Right atrium auricular region (tissue), 2 donors: ENCODE results near the gene TLL1. TPM values are rescaled to one million over a fixed set of nuclear protein-coding genes. Genes with fewer than 3 reads are reported as not detected.

Source experiments
- DNase-seq: peaks from one replicate; pipeline ENCODE4 v3.0.0-alpha.2; 2019; ENCODE audit warnings: low spot score
- H3K27ac ChIP-seq, 2 donors: fragments of 200-600 bp; sonication (generic); 1 replicate in 1 of 2; 2 replicates in 1 of 2; pipeline ENCODE4 v1.5.1; 2016 to 2019
- H3K27me3 ChIP-seq, 2 donors: fragments of 200-600 bp; sonication (generic); one replicate each; pipeline versions ENCODE4 v1.5.1 to v1.6.0; 2017 to 2019
- H3K36me3 ChIP-seq: fragments of 200-600 bp; sonication (generic); one replicate; pipeline ENCODE4 v1.5.1; 2016
- H3K4me1 ChIP-seq, 2 donors: fragments of 200-600 bp; sonication (generic); one replicate each; pipeline versions ENCODE4 v1.5.1 to v1.6.0; 2017 to 2019
- H3K4me3 ChIP-seq, 2 donors: fragments of 200-600 bp; sonication (generic); 1 replicate in 1 of 2; 2 replicates in 1 of 2; pipeline ENCODE4 v1.5.1; 2017 to 2019; ENCODE audit warnings: mild to moderate bottlenecking in 1 of 2, moderate library complexity in 1 of 2
- H3K9me3 ChIP-seq, 2 donors: fragments of 200-600 bp; sonication (generic); one replicate each; pipeline ENCODE4 v1.5.1; 2019
- CTCF ChIP-seq, 2 donors: fragments of 200-600 bp; sonication (generic); IDR thresholded peaks; one replicate each; pipeline ENCODE4 v1.5.1; 2019; ENCODE audit warnings: antibody characterized with exemption in 2 of 2
- total RNA-seq, 2 donors: library from RNA; depleted of rRNA; stranded (reverse); fragments of >200 nt; gene quantifications; one replicate each; pipeline ENCODE4 v1.1.0, GENCODE V29; 2016

Gene TLL1
- total RNA-seq, 2 donors from 2014 or later, result 1.7 to 4.4 TPM

- Histone ChIP-seq H3K27ac (no peak overlapping the region), H3K4me3 (no peak overlapping the region)
- TF ChIP-seq CTCF (IDR thresholded peaks at IDR 0.05), result no peak
These were observed 98.9 kb downstream of the TLL1 start for GRCh38 chr4:165971933-165972332.

GRCh38 chr4:165972747-165973146 lies 99.7 kb downstream of the TLL1 start:
- no peaks in the 10 kb centered on the region for H3K27me3 ChIP-seq
- no peak overlapping the region for H3K27ac ChIP-seq
- no peak for DNase-seq
- H3K4me1 ChIP-seq, result no peaks in the 10 kb centered on the region
- no peak overlapping the region for H3K4me3 ChIP-seq
- TF ChIP-seq CTCF (IDR thresholded peaks at IDR 0.05), result no peak
- H3K36me3 ChIP-seq, result no peaks in the 10 kb centered on the region
- H3K9me3 ChIP-seq, result peaks cover 0 to 1% of the 10 kb centered on the region in 2 donors

More at GRCh38 chr4:165971933-165972332, 98.9 kb downstream of the TLL1 start:
- H3K27me3 ChIP-seq, result no peaks in the 10 kb centered on the region
- H3K4me1 ChIP-seq, result no peaks in the 10 kb centered on the region
- DNase-seq, result no peak
- H3K9me3 ChIP-seq, result peaks cover 0 to 9% of the 10 kb centered on the region in 2 donors
- no peaks in the 10 kb centered on the region for H3K36me3 ChIP-seq

GRCh38 chr4:165982934-165983333 lies 109.9 kb downstream of the TLL1 start:
- Histone ChIP-seq H3K4me3 (no peak overlapping the region), H3K27me3 (no peaks in the 10 kb centered on the region), H3K27ac (no peak overlapping the region), H3K9me3 (no peaks in the 10 kb centered on the region), H3K36me3 (no peaks in the 10 kb centered on the region), H3K4me1 (no peaks in the 10 kb centered on the region)
- no peak for TF ChIP-seq CTCF (IDR thresholded peaks at IDR 0.05)
- DNase-seq, result no peak

GRCh38 chr4:165986956-165987698 lies 114.1 kb downstream of the TLL1 start:
- Histone ChIP-seq H3K9me3 (no peaks in the 10 kb centered on the region), H3K4me3 (no peak overlapping the region), H3K36me3 (no peaks in the 10 kb centered on the region), H3K27me3 (no peaks in the 10 kb centered on the region), H3K4me1 (no peaks in the 10 kb centered on the region), H3K27ac (no peak overlapping the region)
- TF ChIP-seq CTCF (IDR thresholded peaks at IDR 0.05), result no peak
- no peak for DNase-seq

- Histone ChIP-seq H3K27ac (no peak overlapping the region), H3K4me3 (no peak overlapping the region), H3K4me1 (no peaks in the 10 kb centered on the region), H3K27me3 (no peaks in the 10 kb centered on the region), H3K36me3 (no peaks in the 10 kb centered on the region), H3K9me3 (no peaks in the 10 kb centered on the region)
- DNase-seq, result no peak
- TF ChIP-seq CTCF (IDR thresholded peaks at IDR 0.05), result no peak
These were observed 118.5 kb downstream of the TLL1 start for GRCh38 chr4:165991325-165992180.
